MV-4-11 (cell line): ENCODE results near the gene MEX3A.
"Not testable (repeated sequence)": the region's sequence is repeated elsewhere in the genome, so short reads cannot be mapped to it uniquely, and the experiment has no call there.

Experiments used
- DNase-seq: peaks from one replicate; lab custom pipeline; 2025; lab: John Stamatoyannopoulos, UW

The MEX3A gene

DNA sequence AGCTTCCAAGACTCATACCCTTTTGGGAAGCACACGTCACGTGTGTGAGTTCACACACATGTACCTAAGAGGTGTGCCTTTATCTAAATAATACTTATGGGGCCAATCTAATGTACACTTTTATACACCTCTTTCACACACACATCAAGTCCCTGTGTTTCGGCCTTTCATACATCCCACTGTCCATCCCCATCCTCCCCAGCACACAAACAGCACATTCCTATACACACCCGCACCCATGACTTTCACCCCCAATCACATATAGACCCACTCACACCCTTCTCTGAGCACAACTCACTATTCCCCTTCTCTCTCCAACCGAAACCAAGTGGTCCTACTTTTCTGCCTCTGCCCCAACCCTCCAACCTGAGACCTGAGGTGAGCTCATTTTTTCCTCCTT is 3.5 kb downstream of the MEX3A start:
- no peak for DNase-seq

DNA sequence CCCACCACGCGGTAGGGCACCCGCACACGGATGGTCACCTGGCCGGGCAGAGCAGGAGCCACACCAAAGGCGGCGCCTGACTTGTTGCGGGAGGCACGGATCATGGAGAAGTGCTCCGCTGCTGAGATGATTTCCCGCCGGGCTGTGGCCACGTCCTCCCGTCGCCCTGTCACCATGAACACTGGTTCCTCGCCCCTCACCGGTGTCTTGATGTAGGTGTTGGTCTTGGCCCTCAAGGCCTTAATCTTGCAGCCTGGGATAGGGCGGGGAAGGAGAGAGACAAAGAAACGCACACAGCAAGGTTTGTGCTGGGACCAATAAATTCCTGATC is 4.9 kb downstream of the MEX3A start:
- DNase-seq, result no peak

DNA sequence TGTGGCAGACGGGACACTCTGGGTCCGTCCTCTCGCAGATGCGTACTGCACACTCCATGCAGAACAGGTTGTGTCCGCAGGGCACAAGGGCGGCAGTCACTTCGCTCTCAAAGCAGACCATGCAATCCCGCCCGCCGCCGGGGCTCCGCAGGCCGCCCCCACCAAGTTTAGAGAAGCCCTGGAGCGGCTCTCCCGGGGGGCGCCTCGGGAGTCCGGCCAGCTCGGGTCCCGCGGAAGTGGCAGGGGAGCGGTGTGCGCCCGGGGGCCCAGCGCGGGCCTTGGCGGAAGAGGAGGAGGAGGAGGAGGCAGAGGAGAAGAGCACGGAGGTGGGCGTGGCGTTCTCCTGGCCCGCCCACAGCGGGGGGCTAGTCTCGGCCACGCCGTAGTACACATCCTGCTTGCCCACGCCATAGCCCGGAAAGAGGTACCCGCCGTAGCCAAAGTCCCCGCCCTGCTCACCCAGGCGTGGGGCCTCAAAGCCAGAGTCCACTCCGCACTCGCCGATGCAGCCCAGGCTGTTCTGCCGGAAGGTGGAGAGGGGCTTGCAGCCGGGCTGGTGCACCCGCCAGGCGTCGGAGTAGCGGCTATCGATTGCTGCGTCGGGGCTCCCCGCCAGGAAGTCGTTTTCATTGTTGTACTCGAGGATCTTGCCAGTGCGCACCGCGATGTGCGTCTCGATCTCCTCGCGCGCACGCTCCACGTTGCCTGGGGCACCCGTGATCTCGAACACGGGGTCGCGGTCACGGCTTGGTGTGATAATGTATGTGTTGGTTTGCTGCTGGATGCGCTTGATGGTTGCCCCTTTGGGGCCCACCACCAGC is 5.4 kb downstream of the MEX3A start:
- DNase-seq, result no peak

DNA sequence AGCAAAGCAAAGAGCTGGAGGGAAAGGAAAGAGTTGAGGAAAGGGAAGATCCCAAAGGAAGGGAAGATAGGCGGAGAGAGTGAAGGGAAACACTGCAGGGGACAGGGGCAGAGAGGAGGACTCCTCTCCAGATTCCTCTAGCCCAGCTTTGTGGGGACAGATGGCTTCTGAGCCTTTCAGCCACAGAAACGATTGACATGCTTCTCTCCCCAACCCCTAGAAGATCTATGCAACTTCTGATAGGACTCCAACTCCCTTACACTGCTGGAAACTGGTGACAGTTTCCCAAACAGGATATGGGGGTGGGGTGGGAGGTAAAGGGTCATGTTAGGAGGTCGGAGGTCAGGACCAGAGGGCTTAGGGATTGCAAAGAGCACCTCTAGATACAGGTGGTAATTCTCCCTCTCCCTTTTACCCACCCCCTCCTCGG is 6.5 kb downstream of the MEX3A start:
- no peak for DNase-seq

DNA sequence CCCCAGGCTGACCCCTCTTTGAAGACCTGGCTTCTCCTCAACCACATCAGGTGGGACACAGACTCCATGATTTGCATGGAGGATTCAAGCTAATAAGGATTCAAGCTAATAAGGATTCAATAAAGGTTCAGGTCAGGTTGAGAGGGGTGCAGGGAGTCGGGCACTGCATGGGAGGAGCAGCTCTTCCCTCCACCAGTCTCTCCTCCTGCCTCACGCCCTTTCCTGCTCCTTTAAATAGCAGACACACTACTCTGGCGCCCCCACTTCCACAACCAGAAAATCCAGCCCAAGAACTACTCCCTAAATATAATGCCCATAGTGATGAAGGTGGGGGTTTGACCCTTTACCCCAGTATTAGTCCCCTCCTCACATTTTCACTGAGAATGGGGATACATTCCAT is 7.1 kb downstream of the MEX3A start:
- peak; percentile 22 for DNase-seq

DNA sequence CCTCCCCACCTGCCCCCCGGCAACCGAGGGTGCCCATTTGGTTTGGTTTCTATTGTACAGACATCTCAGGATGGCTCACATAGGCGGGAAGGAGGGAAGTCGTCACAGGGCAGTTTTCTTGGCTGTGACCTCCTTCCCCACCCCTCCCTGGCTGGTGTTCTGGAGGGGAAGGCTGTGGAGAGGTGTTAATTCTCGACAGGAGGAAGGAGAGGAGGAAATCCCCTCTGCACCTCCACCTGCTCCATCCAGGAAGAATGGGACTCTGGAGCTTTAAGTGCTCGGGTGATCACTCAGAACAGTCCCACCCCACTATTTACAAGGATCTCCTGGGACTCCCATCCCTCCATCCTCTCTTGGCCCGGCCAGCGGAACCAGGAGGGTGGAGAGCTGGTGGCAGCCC is 7.6 kb downstream of the MEX3A start:
- DNase-seq, result no peak

DNA sequence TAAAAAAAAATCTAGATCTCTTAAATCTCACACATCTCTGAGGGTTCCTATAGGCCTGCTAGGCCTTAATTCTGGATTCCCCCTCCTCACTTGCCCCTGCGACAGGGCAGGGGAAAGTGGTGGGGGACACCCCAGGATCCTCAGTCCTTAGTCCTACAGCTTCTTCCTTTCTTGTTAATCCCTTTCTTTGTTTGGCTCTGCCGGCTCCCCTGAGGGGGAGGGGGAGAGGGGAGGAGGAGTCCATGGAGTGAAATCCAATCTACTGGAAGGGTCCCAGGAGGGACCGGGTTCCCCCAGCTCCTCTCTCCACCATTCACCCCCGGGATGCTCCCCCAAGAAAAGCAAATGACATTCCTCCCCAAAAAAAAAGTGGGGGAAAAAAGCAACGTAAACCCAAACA is 8.5 kb downstream of the MEX3A start:
- DNase-seq, result no peak

DNA sequence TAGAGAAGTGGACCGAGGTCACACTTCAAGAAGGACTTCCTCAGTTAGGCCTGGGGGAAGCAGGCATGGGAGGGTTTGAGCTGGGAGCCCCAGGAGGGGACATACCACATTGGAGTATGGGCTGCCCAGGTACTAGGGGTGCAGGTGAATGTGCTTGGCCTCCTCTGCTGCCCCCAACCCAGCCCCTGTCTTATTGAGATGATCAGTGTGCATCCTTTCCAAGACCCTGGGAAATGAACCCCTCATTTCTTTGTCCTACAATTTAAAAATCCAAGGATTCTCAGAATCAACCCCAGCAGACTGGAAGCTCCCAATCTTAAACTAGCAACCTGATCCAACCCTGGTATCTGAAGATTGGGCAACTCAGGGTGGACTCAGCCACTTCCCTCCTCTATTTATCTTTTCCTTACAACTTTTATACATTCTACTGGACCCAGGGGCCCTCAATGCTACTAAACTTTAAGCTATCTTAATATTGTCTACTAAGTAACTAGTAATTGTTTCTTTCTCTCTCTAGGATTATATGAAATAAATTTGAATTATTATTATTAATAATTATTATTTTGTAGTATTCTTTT is 9.1 kb downstream of the MEX3A start:
- DNase-seq, result no peak

DNA sequence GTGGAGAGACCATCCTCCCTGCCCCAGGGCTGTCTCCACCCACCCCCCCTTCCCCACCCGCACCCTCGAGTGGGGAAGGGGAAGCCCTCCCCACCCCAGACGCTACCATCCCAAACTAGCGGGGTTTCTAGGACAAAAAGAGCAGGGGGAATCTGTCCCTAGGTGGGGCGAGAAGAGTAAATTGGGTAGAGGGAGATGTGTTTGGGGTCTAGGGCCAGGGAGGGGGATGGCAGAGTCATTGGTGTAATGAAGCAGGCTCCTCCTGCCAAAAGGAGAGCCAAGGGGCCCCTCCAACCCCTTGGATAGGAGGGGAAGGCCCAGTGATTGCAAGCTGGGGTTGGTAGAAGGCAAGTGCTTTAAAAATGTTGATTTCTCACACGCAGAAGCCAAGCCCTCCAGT is 10.0 kb downstream of the MEX3A start:
- no peak for DNase-seq

DNA sequence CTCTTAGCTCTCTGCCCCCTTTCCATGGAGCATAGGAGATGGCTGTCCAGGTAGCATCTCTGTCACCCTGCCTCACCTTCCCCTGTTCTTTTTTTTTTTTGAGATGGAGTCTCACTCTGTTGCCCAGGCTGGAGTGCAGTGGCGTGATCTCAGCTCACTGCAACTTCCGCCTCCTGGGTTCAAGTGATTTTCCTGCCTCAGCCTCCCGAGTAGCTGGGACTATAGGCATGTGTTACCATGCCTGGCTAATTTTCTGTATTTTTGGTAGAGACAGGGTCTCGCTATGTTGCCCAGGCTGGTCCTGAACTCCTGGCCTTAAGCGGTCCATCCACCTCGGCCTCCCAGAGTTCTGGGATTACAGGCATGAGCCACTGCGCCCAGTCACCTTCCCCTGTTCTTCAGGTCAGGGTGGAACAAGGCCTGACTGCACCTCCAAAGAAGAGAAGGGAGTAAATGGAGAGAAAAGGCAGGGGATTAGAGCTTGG is 10.9 kb downstream of the MEX3A start:
- not testable (repeated sequence) for DNase-seq

DNA sequence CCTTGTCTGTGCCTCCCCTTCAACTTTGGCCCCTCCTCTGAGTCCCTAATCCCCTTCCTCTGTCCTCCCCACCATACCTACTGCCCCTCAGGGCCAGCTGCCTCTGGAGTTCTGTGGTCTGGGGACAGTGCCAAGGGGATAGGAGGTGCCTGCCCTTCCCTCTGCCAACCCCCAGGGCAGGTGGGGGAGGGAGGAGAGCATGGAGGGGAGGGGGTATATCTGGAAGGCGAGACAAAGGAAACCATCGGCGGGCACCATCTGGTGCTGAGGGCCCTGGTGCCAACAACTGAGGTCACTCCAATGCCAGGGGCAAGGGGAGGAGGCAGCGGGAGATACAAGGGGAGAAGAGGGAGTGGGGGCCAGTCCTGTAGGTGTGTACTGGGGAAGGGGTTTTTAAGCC is 11.7 kb downstream of the MEX3A start:
- DNase-seq, result no peak

DNA sequence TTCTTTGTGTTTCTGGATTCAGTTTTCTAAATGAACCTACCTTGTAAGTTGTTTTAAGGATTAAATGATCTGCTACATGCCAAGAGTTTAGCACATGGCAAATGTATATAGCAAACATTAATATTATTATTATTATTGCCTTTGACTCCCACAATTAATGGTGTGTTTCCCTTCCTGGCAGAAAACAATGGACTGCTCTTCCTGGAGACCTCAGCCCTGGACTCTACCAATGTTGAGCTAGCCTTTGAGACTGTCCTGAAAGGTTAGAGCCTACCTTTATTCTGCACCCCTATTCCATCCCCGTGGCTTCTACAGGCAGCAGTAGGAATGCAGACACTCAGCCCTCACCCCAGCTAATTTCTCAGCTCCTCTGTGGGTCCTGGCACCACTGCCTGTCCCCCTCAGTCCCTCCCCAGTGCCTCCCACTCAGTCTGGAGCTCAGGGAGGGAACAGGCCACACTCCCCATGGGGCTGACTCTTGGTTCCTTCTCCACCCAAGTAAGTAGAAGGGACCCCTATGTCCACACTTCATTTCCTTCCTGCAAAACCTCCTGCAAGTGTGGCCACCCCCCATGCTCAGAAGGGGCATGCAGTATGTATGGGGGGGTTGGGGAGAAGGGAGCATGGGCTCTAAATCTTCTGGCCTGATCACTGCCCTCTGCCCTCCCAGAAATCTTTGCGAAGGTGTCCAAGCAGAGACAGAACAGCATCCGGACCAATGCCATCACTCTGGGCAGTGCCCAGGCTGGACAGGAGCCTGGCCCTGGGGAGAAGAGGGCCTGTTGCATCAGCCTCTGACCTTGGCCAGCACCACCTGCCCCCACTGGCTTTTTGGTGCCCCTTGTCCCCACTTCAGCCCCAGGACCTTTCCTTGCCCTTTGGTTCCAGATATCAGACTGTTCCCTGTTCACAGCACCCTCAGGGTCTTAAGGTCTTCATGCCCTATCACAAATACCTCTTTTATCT is 12.5 kb downstream of the MEX3A start:
- no peak for DNase-seq

DNA sequence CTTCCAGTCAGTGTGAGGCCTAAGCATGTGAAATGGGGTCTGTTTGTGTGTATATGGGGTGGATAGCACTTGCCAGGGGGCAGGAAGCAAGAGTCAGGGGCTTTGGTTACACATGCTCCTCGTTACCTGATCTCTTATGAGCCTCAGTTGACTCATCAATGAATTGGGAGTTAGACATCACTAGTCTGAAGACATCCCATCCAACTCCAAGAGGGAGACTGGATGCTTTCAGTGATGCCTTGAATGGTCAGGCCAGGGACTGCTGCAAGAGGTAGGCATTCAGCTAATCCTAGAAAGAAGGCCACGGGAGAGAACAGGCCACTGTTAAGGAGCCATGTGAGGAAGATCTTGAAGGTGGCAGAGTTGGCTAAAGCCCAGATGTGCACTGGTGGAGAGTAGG is 15.0 kb downstream of the MEX3A start:
- DNase-seq, result no peak

DNA sequence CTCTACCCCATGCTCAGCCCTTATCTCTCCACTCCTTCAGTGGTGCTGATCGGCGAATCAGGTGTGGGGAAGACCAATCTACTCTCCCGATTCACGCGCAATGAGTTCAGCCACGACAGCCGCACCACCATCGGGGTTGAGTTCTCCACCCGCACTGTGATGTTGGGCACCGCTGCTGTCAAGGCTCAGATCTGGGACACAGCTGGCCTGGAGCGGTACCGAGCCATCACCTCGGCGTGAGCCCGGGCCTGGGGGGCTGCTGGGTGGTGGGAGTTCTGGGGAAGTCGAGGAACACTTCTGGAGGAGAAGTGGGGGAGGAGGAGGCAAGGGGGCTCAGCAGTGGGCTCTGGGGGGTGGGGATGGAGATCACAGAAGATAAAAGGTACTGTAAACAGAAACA is 16.4 kb downstream of the MEX3A start:
- no peak for DNase-seq

DNA sequence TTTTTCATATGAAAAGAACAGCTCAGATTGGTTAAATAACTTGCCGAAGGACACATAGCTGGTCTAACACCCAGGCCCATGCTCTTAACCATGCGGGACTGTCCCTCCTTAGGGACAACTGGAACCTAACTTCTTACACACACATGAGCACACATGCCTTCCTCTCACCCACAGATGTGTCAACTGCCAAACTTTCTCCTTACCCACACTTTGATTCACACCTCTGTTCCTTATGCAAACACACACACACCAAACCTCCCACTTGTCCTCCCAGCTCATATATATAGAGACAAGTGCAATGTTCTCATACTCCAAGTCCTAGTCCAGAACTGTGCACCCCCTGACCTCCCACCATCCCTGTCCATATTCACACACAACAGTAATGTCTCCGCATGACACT is 17.1 kb downstream of the MEX3A start:
- no peak for DNase-seq

DNA sequence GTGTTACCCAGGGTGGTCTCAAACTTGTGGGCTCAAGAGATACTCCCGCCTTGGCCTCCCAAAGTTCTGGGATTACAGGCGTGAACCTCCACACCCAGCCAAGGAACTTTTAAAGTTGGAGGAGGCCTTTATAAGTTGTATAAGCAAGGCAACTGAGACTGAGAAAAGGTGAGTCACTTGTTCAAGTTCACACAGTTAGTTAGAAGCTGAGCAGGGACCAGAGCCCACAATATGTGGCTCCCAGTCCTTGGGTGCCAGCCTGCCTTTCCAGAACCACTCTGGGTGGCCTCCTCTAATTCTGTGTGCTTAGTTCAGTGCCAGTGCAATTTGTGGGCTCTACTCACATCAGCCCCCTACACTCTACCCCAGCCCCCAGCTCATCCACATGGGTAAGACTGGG is 17.6 kb downstream of the MEX3A start:
- DNase-seq, result no peak

DNA sequence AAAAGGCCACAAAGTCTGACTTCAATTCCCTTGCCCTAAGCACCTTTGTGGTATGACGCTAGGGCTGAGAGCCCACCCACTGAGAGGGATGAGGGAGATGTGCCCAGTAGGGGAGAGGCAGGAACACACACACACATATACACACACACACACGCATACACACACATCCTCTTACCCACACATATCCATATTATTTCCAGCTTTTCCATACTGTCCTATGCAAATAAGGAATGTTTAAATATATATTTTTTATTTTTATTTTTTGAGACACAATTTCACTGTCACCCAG is 18.3 kb downstream of the MEX3A start:
- DNase-seq, result no peak

DNA sequence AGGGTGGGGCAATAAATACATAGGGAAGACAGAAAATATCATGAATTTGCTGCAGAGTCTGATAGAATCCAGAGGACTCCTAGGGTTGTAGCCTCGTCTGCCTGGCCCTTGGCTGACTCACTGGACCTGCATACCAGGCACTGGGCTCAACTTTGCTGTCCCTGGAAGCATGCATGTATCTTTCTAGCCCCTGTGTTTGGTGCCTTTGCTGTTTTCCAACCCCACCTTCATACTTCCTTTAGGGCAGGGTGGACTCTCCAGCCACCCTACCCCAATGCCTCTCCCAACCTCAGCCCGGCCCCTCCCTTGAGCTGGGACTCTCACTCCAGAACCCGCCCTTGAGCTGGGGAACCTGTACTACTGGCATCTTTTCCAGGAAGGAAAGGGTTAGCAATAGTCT is 20.1 kb downstream of the MEX3A start:
- DNase-seq, result no peak

DNA sequence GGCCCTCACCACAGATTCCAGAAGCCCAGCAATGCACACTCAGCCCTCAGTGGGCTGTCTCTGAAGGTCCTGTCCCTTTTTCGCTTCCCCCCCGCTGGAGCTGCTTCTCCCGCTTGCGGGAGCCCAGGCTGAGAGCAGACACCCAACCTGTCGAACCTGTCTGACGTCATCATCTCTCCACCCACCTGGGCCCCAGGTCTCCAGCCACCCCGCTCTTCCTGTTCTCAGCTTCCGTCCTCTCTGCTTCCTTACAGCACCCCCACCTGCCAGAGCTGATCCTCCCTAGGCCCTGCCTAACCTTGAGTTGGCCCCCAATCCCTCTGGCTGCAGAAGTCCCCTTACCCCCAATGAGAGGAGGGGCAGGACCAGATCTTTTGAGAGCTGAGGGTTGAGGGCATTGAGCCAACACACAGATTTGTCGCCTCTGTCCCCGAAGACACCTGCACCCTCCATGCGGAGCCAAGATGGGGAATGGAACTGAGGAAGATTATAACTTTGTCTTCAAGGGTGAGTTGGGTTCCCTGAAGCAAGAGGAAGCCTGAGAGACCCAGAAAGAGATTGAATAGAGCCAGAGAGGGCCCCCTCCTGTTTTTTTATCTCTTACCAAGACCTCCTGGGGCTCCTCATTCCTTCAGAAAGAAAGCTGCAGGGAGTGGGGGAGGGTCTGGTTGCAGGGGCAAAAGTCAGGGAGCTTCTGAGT is 21.2 kb downstream of the MEX3A start, which contains the start of gene RAB25:
RAB25 (plus strand) TSS at position 224 of the 700 bp plus-strand sequence; CDS start at position 465, 241 bp downstream.
- DNase-seq, result no peak

DNA sequence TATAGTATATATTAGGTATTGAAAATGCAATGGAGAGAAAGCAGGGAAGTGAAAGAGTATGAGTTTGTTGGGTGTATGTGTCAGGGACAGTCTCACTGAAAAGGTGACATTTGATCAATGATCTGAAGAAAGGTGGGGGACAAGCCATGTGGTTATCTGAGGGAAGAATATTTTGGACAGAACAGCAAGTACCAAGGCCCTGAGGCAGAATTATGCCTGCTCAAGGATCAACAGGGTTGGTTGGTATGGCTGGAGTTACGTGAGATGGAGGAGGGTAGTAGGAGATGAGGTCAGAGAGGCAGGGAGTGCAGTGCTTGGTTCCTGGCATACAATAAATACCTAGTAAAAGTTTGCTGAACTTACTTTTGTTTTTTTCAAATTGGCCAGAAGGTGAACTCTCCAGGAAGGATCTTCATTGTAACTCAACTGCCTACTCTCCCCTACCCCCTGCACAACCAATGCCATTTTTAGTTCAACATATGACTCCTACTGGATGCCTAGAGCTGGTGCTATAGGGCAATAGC is 25.9 kb downstream of the MEX3A start:
- no peak for DNase-seq

DNA sequence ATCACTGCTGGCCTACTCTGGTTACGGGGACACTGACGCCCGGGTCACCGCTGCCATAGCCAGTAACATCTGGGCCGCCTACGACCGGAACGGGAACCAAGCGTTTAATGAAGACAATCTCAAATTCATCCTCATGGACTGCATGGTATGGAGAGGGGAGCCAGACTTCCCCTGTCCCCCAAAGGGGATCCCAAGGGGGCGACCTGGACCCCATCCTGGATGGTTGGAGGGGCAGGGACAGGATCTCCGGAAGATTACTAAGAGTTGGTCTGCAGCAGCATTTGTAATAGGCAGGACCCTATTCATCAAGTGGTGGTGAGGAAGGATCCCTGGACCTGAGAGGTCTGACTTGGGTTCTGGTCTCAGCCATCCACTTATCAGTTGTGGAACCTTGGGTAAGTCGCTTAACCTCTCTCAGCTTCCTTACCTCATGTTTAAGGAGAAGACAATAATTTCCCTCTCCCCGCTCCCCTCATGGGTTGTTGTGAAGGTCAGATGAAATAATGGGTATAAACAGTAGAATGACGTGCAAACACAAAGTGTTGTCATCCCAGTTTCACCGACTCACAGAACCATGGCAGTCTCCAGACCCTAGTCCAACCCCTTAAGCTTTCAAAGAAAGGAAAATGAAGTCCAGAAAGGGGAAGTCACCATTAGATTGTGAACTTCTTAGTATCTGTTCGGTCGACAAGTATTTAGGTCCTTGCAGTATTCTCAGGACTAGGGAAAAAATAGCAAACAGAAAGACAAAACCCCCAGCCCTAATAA is 26.8 kb downstream of the MEX3A start:
- DNase-seq, result peak; percentile 79
